Endothelial cell of umbilical vein (primary cell): ENCODE data around the gene FHIP2A. TPM values are rescaled to one million over a fixed set of nuclear protein-coding genes. Genes with fewer than 3 reads are reported as not detected.

Source experiments
- BruUV-seq: library from RNA; stranded (reverse); fragments of 400-500 nt; replicated peaks from 2 replicates; lab custom pipeline; 2021; lab: Mats Ljungman, UMichigan
- CTCF ChIA-PET: fragments of 300-600, 350-600 bp; sonication (Branson Sonifier 250); formaldehyde crosslinking; loops from one replicate; lab custom pipeline; 2021; ENCODE audit warnings: antibody characterized with exemption, inconsistent platforms; lab: Charles Lee
- POLR2A ChIA-PET: fragments of 300-600, 350-600 bp; sonication (Branson Sonifier 250); formaldehyde crosslinking; loops from one replicate; lab custom pipeline; 2021; ENCODE audit warnings: antibody characterized with exemption, inconsistent platforms; lab: Charles Lee
- DNase-seq: peaks from one replicate; pipeline ENCODE4 v3.0.0-alpha.2; 2011; ENCODE audit warnings: low read depth, low spot score
- FAIRE-seq: peaks from 2 replicates; lab custom pipeline; 2011; peaks lifted over from hg19 to GRCh38; lab: Jason Lieb, UNC
- H2AFZ ChIP-seq: 2 replicates; pipeline ENCODE4 v1.6.0; 2012; ENCODE audit warnings: low read depth, low read length, control low read depth, inconsistent platforms
- H3K27ac ChIP-seq: 2 replicates; pipeline ENCODE4 v1.5.1; 2011; ENCODE audit warnings: low read depth, mild to moderate bottlenecking, control low read depth, low read length, moderate library complexity; ENCODE audit not compliant: insufficient read depth
- H3K27me3 ChIP-seq, 2 experiments: 2 replicates each; pipeline versions ENCODE4 v1.6.0 to v1.6.1; 2011; ENCODE audit warnings: low read length in 2 of 2, mixed read lengths in 1 of 2; ENCODE audit not compliant: control insufficient read depth in 2 of 2, insufficient read depth in 2 of 2
- H3K36me3 ChIP-seq, 2 experiments: 2 replicates in 1 of 2; 3 replicates in 1 of 2; pipeline ENCODE4 v1.5.1; 2011; ENCODE audit warnings: low read length in 2 of 2, mild to moderate bottlenecking in 1 of 2, moderate library complexity in 1 of 2; ENCODE audit not compliant: control insufficient read depth in 2 of 2, insufficient read depth in 2 of 2; ENCODE audit errors: extremely low read depth in 1 of 2
- H3K4me1 ChIP-seq: 3 replicates; pipeline ENCODE4 v1.5.1; 2011; ENCODE audit warnings: mild to moderate bottlenecking, low read length; ENCODE audit not compliant: control insufficient read depth, insufficient read depth; ENCODE audit errors: extremely low read depth
- H3K4me2 ChIP-seq: 2 replicates; pipeline ENCODE4 v1.6.1; 2011; ENCODE audit warnings: low read length, control low read depth, mixed read lengths; ENCODE audit not compliant: insufficient read depth
- H3K4me3 ChIP-seq, 3 experiments: fragments of 200-600 bp in 1 of 3; sonication (generic), shearing (Covaris generic) in 1 of 3; replicated peaks in 1 of 3; 2 replicates each; pipeline ENCODE4 v1.5.1; 2011 to 2016; ENCODE audit warnings: control low read depth in 3 of 3, low read length in 3 of 3, mild to moderate bottlenecking in 2 of 3, inconsistent platforms in 1 of 3, low read depth in 1 of 3, moderate library complexity in 1 of 3; ENCODE audit not compliant: insufficient read depth in 1 of 3
- H3K79me2 ChIP-seq: 2 replicates; pipeline ENCODE4 v1.6.0; 2012; ENCODE audit warnings: low read length, inconsistent platforms; ENCODE audit not compliant: control insufficient read depth, insufficient read depth
- H3K9ac ChIP-seq: replicated peaks from 2 replicates; pipeline ENCODE3; 2011; ENCODE audit warnings: low read length, control low read depth; ENCODE audit not compliant: insufficient read depth; ENCODE audit errors: extremely low read depth
- H3K9me1 ChIP-seq: replicated peaks from 3 replicates; pipeline ENCODE4 v1.6.0; 2011; ENCODE audit warnings: mild to moderate bottlenecking, low read length; ENCODE audit not compliant: control insufficient read depth, insufficient read depth; ENCODE audit errors: extremely low read depth
- H3K9me3 ChIP-seq: replicated peaks from 2 replicates; pipeline ENCODE4 v1.5.1; 2012; ENCODE audit warnings: low read length, inconsistent platforms; ENCODE audit not compliant: control insufficient read depth, insufficient read depth
- H4K20me1 ChIP-seq: replicated peaks from 2 replicates; pipeline ENCODE3; 2011; ENCODE audit warnings: mild to moderate bottlenecking, low read length; ENCODE audit not compliant: control insufficient read depth, insufficient read depth; ENCODE audit errors: extremely low read depth
- CTCF ChIP-seq, 2 donors: IDR thresholded peaks; 1 replicate in 1 of 2; 2 replicates in 1 of 2; pipeline ENCODE4 v1.5.1; 2011; ENCODE audit warnings: low read length in 2 of 2, mild to moderate bottlenecking in 2 of 2, moderate library complexity in 2 of 2, control low read depth in 1 of 2, inconsistent platforms in 1 of 2, low read depth in 1 of 2; ENCODE audit not compliant: insufficient read depth in 1 of 2; ENCODE audit errors: extremely low read depth in 1 of 2
- EZH2 ChIP-seq: IDR thresholded peaks from 2 replicates; pipeline ENCODE4 v1.6.1; 2012; ENCODE audit warnings: borderline replicate concordance, low read depth, mild to moderate bottlenecking, moderate library complexity, low read length, inconsistent platforms; ENCODE audit not compliant: severe bottlenecking
- FOS ChIP-seq: IDR thresholded peaks from 2 replicates; pipeline ENCODE4 v1.6.1; 2011; ENCODE audit warnings: mild to moderate bottlenecking, low read length, moderate library complexity, borderline replicate concordance; ENCODE audit not compliant: insufficient read depth
- GATA2 ChIP-seq: IDR thresholded peaks from 2 replicates; pipeline ENCODE4 v1.7.0; 2011; ENCODE audit warnings: low read depth, mild to moderate bottlenecking, moderate library complexity, mixed read lengths, low read length; ENCODE audit not compliant: insufficient read length, insufficient read depth
- JUN ChIP-seq: IDR thresholded peaks from 2 replicates; pipeline ENCODE4 v1.6.1; 2011; ENCODE audit warnings: borderline replicate concordance, low read depth; ENCODE audit not compliant: insufficient read length, insufficient read depth
- MAX ChIP-seq: IDR thresholded peaks from 2 replicates; pipeline ENCODE4 v1.6.1; 2011; ENCODE audit not compliant: insufficient read depth, insufficient read length
- MYC ChIP-seq: IDR thresholded peaks from one replicate; pipeline ENCODE4 v1.6.1; 2011; ENCODE audit warnings: mild to moderate bottlenecking, low read depth, low read length
- POLR2A ChIP-seq: IDR thresholded peaks from 2 replicates; pipeline ENCODE4 v1.6.1; 2012; ENCODE audit warnings: low read depth, mild to moderate bottlenecking, control low read depth, low read length
- POLR2AphosphoS5 ChIP-seq: IDR thresholded peaks from 2 replicates; pipeline ENCODE4 v1.6.1; 2012; ENCODE audit warnings: low read depth, mild to moderate bottlenecking, control low read depth, low read length, moderate library complexity; ENCODE audit not compliant: insufficient read depth
- dilution Hi-C: fragments of 300-500 bp; cut with MboI; formaldehyde crosslinking; loops from one replicate; pipeline ENCODE4 v1.15.0; 2019; ENCODE audit warnings: low sequenced_read_pairs; ENCODE audit not compliant: extremely low pct_ligation_motif_present
- intact Hi-C: fragments of 100-400 bp; cut with micrococcal nuclease; formaldehyde crosslinking; loops from one replicate; pipeline ENCODE4 v1.10.0; 2022
- polyA plus RNA-seq, 4 experiments: library from polyadenylated mRNA; depleted of rRNA in 3 of 4; stranded (reverse) in 3 of 4; unstranded in 1 of 4; fragments of >200 nt; gene quantifications; 2 replicates each; pipeline versions ENCODE4 v1.2.1 to v1.2.3, GENCODE V29; 2011 to 2012; ENCODE audit warnings: missing spikeins in 1 of 4
- total RNA-seq: library from RNA; stranded (reverse); gene quantifications from 2 replicates; pipeline ENCODE4 v1.2.3, GENCODE V29; 2021

FHIP2A gene
- total and polyA plus RNA-seq, 2 donors (not counting 3 experiments of a cell fraction or from before 2014, with no cell fraction given): 13.3 to 39.6 TPM

GRCh38 chr10:114782666-114783065 lies 38.9 kb upstream of the FHIP2A start:
- FAIRE-seq: no peak
- Histone ChIP-seq H2AFZ (no peak overlapping the region), H3K4me3 (no peak overlapping the region), H3K36me3 (no peaks in the 10 kb centered on the region), H3K9me3 (no peaks in the 10 kb centered on the region), H3K4me1 (peaks cover 21% of the 10 kb centered on the region), H4K20me1 (no peaks in the 10 kb centered on the region), H3K27me3 (no peaks in the 10 kb centered on the region), H3K9me1 (no peaks in the 10 kb centered on the region), H3K79me2 (no peaks in the 10 kb centered on the region), H3K4me2 (no peak overlapping the region), H3K9ac (no peak overlapping the region), H3K27ac (no peak overlapping the region)
- ChIA-PET CTCF (interaction anchor here (1.3 to 4.2 kb wide), 4 partner anchors 79 to 479 kb away, joined by 3 to 50 read pairs (median 10); no protein-coding TSS in a partner anchor), POLR2A (no interaction called here)
- DNase-seq: no peak
- intact Hi-C loops (loop anchor here (5.0 kb wide), 1 partner anchor 150 kb away; no protein-coding TSS in a partner anchor), dilution Hi-C loops (loop anchor here (25.0 kb wide), 1 partner anchor 220 kb away; no protein-coding TSS in a partner anchor)
- TF ChIP-seq EZH2: no peak
- no TSS peak for BruUV-seq

GRCh38 chr10:114783686-114784085 lies 37.9 kb upstream of the FHIP2A start:
- intact Hi-C loops: loop anchor here (5.0 kb wide), 1 partner anchor 151 kb away; no protein-coding TSS in a partner anchor

More at GRCh38 chr10:114783686-114784085, 37.9 kb upstream of the FHIP2A start:
- Histone ChIP-seq H3K9ac (no peak overlapping the region), H3K36me3 (no peaks in the 10 kb centered on the region), H3K9me3 (no peaks in the 10 kb centered on the region), H3K27ac (no peak overlapping the region), H4K20me1 (no peaks in the 10 kb centered on the region), H3K79me2 (no peaks in the 10 kb centered on the region), H3K4me1 (peaks cover 21% of the 10 kb centered on the region), H3K27me3 (no peaks in the 10 kb centered on the region), H2AFZ (no peak overlapping the region), H3K4me2 (no peak overlapping the region), H3K4me3 (no peak overlapping the region), H3K9me1 (no peaks in the 10 kb centered on the region)
- POLR2A ChIA-PET: no interaction called here
- DNase-seq: no peak
- no peak for FAIRE-seq
- CTCF ChIA-PET: interaction anchor here (0.7 to 4.2 kb wide), 8 partner anchors 10 to 480 kb away, joined by 3 to 50 read pairs (median 12); partner anchors contain the start of gene FHIP2A
- no peak for TF ChIP-seq CTCF (IDR thresholded peaks at IDR 0.05; ENCODE audit: extremely low read depth in 1 of 2, insufficient read depth in 1 of 2, low read depth in 1 of 2, low read length in 2 of 2)
- TF ChIP-seq EZH2: no peak
- TF ChIP-seq POLR2A: no peak
- TF ChIP-seq GATA2: no peak
- TF ChIP-seq MYC: no peak
- no peak for TF ChIP-seq FOS
- no peak for TF ChIP-seq POLR2AphosphoS5
- no peak for TF ChIP-seq JUN
- no peak for TF ChIP-seq MAX
- dilution Hi-C loops: loop anchor here (25.0 kb wide), 1 partner anchor 221 kb away; no protein-coding TSS in a partner anchor
- BruUV-seq: no TSS peak
